Calu3 (cell line): ENCODE measurements around the gene SYNGR1. TPM values are rescaled to one million over a fixed set of nuclear protein-coding genes. Genes with fewer than 3 reads are reported as not detected.

Experiments used
- BruUV-seq: library from RNA; stranded (reverse); fragments of 400-500 nt; replicated peaks from 2 replicates; lab custom pipeline; 2021; lab: Mats Ljungman, UMichigan
- CTCF ChIA-PET: fragments of 300-600 bp; sonication (Branson Sonifier 250); formaldehyde crosslinking; loops from one replicate; lab custom pipeline; 2022; ENCODE audit warnings: antibody characterized with exemption; lab: Charles Lee
- DNase-seq: peaks from one replicate; pipeline ENCODE4 v3.0.0; 2022
- H3K27ac Mint-ChIP-seq: one replicate; pipeline ENCODE4 v1.8.0; 2022; ENCODE audit warnings: mixed read lengths; ENCODE audit not compliant: unreplicated experiment
- H3K27me3 Mint-ChIP-seq: one replicate; pipeline ENCODE4 v1.8.0; 2022; ENCODE audit warnings: mixed read lengths; ENCODE audit not compliant: unreplicated experiment
- H3K36me3 Mint-ChIP-seq: one replicate; pipeline ENCODE4 v1.8.0; 2022; ENCODE audit warnings: mild to moderate bottlenecking, moderate library complexity, mixed read lengths; ENCODE audit not compliant: insufficient read depth, unreplicated experiment
- H3K4me1 Mint-ChIP-seq: one replicate; pipeline ENCODE4 v1.8.0; 2022; ENCODE audit warnings: mild to moderate bottlenecking, low read depth, mixed read lengths; ENCODE audit not compliant: unreplicated experiment
- H3K4me3 Mint-ChIP-seq: one replicate; pipeline ENCODE4 v1.8.0; 2022; ENCODE audit warnings: mild to moderate bottlenecking, low read depth, moderate library complexity, mixed read lengths; ENCODE audit not compliant: unreplicated experiment
- H3K9me3 Mint-ChIP-seq: one replicate; pipeline ENCODE4 v1.8.0; 2022; ENCODE audit warnings: low read depth, mixed read lengths; ENCODE audit not compliant: unreplicated experiment
- CTCF ChIP-seq: fragments of 200-600 bp; IDR thresholded peaks from one replicate; pipeline ENCODE4 v1.8.0; 2022; ENCODE audit warnings: antibody characterized with exemption; ENCODE audit not compliant: unreplicated experiment
- intact Hi-C: fragments of 100-400 bp; cut with micrococcal nuclease; formaldehyde crosslinking; loops from one replicate; pipeline ENCODE4 v1.10.0; 2022; ENCODE audit not compliant: unreplicated experiment
- total RNA-seq: library from RNA; stranded (reverse); gene quantifications from 2 replicates; pipeline ENCODE4 v1.2.3, GENCODE V29; 2022

Gene SYNGR1
- total RNA-seq, 1 experiment from 2014 or later = 12.3 TPM

- intact Hi-C loops = no loop called here
- Mint-ChIP-seq H3K9me3 (no peaks in the 10 kb centered on the region), H3K27ac (no peak overlapping the region), H3K4me3 (no peak overlapping the region), H3K4me1 (peaks cover 32% of the 10 kb centered on the region), H3K27me3 (no peaks in the 10 kb centered on the region), H3K36me3 (peaks cover 4% of the 10 kb centered on the region)
- BruUV-seq = no TSS peak
- TF ChIP-seq CTCF = peak; percentile 74
- CTCF ChIA-PET = interaction anchor here (0.6 to 1.6 kb wide), 9 partner anchors 9 to 186 kb away, joined by 3 to 8 read pairs (median 4); partner anchors contain the start of genes RPL3 and TAB1
- peak; percentile 71 for DNase-seq
Observed at GRCh38 chr22:39343259-39344045, 6.3 kb upstream of the SYNGR1 start.

DNA sequence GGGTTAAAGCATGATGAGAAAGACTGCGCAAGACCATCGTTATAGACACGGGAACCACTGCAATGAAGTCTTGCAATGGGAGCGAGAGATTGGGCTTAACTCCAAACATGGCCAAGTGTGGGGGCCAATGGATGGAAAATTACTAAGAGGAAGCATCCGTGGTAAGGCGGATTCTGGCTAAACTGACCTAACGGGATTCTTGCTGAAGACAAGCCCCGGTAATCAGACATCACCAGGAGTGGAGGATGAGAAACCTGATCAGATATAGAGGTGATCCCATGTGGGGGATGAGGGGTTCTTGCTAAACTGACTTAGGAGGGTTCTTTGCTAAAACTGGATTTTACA is 5.8 kb upstream of the SYNGR1 start:
- no peak for TF ChIP-seq CTCF
- Mint-ChIP-seq H3K36me3 (peaks cover 7% of the 10 kb centered on the region), H3K4me3 (no peak overlapping the region), H3K27ac (no peak overlapping the region), H3K4me1 (peaks cover 32% of the 10 kb centered on the region), H3K27me3 (no peaks in the 10 kb centered on the region), H3K9me3 (no peaks in the 10 kb centered on the region)
- intact Hi-C loops = no loop called here
- no TSS peak for BruUV-seq
- DNase-seq = no peak
- CTCF ChIA-PET = interaction anchor here (0.6 to 1.6 kb wide), 8 partner anchors 11 to 185 kb away, joined by 3 to 8 read pairs (median 4); partner anchors contain the start of genes RPL3 and TAB1

- CTCF ChIA-PET = no interaction called here
- BruUV-seq = no TSS peak
Observed at GRCh38 chr22:39345231-39345630, 4.6 kb upstream of the SYNGR1 start.

DNA sequence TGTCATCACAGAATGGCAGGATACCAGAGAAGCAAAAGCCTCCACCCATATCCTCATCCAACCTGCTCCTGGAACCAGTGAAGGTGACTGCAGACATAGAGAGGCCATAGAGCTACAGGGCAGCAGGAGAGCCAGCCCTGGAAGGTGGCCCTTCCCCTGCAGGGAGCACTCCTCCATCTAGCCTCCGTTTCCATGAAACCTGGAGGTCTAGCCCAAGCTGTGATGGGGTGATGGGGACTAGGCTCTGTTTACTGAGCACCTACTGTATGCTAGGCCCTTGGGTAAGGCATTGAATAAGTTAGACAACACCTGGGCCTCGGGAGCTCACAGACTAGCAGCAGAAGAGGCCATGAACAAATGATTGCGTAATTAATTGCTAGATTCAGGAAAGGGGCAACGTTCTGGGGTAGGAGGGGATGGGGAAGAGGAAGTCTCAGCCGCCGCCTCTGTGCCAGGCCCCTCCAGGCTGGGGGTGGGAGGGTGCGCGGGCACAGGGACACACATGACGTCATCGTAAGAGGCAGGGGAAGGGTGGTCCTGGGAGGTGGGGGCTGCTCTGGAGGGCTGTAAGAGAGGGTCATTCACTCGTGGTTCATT is 784 bp upstream of the SYNGR1 start:
- Mint-ChIP-seq H3K27ac (peak overlapping the region; percentile 36), H3K36me3 (peaks cover 15% of the 10 kb centered on the region), H3K4me1 (peaks cover 8% of the 10 kb centered on the region), H3K27me3 (no peaks in the 10 kb centered on the region), H3K4me3 (peak overlapping the region; percentile 67), H3K9me3 (no peaks in the 10 kb centered on the region)
- CTCF ChIA-PET = interaction anchor here (0.7 to 1.0 kb wide), 2 partner anchors 29 to 44 kb away, joined by 3 read pairs; no protein-coding TSS in a partner anchor
- no peak for DNase-seq
- no TSS peak for BruUV-seq
- intact Hi-C loops = no loop called here
- no peak for TF ChIP-seq CTCF

More at GRCh38 chr22:39345231-39345630, 4.6 kb upstream of the SYNGR1 start:
- Mint-ChIP-seq H3K9me3 (no peaks in the 10 kb centered on the region), H3K36me3 (peaks cover 15% of the 10 kb centered on the region), H3K4me3 (no peak overlapping the region), H3K27ac (no peak overlapping the region), H3K4me1 (peaks cover 30% of the 10 kb centered on the region), H3K27me3 (no peaks in the 10 kb centered on the region)
- no peak for TF ChIP-seq CTCF
- intact Hi-C loops = no loop called here
- DNase-seq = no peak
